Inferior parietal cortex (tissue), 1 donor: ENCODE measurements around the gene TYW1B.
"Not testable (repeated sequence)": the region's sequence is repeated elsewhere in the genome, so short reads cannot be mapped to it uniquely, and the experiment has no call there.

Experiments
- DNase-seq: peaks from one replicate; pipeline ENCODE4 v3.0.0-alpha.2; 2016; ENCODE audit errors: extremely low spot score

The TYW1B gene

DNA sequence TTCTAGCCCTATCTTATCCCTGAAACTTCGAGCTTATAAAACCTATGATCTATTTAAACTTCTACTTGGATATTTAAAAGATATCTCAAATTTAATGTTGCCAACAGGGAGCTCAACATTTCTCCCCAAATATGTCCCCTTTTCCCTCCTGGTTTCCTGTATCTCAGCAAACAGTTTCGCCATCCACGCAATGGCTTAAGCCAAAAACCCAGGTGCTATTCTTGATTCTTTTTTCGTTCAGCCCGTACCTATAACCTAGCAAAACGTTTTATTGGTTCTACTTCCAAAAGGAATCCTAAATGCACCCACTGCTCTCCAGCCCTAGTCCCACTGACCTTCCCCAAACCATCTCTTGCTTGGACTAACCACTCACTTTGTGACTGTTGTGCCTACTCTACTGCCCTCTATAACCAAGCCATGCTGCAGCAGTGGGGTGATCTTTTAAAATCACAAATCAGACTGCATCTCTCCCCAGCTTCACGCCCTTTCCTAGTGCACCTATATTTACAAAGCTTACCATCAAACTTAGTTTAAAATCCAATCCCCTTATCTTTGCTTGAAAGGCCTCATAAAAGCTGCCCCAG lies 201.5 kb downstream of the TYW1B start:
- not testable (repeated sequence) for DNase-seq

DNA sequence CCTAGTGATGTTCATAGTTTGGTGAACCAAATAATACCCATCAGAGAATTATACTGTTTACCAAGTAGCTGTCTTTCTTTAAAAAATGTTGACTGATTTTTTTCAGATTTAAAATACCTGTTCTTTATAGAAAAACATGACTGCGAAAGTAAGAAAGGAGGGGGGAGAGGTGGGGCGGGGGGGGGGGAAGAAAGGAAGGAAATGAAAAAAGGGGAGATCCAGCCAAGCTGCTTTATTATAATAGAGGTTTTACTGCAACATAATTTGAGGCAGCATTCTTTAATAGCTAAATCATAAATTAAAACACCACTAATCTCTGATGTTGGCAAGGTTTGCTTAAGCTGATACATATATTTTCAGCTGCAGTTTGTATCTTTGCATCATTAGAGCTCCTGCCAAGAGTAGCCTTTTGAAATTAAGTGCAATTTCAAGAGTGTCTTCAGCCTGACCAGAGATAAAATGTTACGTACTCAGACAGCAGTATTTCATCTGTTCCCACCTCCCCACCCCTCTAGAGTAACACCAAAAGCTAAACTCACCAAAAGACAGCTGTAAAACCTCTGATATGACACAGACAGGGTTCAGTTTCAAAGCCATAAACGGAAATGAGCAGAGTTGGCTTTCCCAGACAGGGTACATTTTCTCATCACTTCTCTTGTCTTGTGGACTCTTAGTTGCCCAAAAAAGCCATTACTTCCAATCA lies 202.1 kb downstream of the TYW1B start:
- DNase-seq, result not testable (repeated sequence)

DNA sequence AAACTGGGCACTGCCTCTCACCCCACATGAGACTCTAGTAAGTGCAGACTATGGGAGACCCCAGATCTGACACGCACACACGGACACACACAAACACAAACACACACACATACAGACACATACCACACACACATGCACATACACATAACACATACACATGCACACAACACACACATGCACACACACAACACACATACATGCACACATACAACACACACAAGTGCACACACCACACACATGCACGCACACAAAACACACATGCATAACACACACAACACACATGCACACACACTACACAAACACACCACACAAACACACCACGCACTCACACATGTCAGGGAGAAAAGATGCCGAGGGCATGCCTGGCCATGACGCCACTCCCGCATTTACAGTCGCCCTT lies 205.5 kb downstream of the TYW1B start:
- DNase-seq, result no peak

DNA sequence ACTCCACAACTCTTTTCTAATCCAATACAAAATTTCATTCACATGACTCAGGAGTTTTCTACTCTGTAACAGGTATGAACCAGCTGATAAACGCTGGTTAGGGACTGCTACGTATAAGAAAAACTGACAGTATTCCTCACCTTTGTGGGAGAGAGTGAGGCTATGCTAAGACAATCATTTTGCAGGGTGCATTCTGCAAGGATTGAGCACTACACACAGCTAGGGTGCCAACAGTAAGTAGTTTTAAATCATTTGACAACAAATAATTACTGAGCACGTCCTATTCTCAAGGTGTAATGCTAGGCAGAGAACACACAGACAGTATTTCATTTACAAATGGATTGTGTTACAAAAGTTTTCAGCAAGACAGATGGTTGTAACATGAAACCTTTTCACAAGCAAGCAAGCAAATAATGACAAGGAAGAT lies 206.2 kb downstream of the TYW1B start:
- DNase-seq, result not testable (repeated sequence)

DNA sequence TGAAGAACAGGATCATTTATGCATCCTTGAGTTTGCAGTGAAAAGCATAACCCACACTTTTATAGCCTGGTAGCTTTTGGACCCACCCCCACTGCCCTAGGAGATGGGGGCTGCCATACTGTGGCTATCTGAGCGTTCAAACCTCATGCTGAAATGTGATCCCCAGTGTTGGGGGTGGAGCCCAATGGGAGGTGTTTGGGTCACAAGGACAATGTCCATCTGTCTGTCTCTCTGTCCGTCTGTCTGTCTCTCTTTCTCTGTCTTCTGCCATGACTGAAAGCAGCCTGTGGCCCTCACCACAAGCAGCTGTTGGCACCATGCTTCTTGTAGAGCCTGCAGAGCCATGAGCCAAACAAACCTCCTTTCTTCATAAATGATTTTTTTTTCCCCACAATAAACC lies 207.1 kb downstream of the TYW1B start:
- DNase-seq, result not testable (repeated sequence)

DNA sequence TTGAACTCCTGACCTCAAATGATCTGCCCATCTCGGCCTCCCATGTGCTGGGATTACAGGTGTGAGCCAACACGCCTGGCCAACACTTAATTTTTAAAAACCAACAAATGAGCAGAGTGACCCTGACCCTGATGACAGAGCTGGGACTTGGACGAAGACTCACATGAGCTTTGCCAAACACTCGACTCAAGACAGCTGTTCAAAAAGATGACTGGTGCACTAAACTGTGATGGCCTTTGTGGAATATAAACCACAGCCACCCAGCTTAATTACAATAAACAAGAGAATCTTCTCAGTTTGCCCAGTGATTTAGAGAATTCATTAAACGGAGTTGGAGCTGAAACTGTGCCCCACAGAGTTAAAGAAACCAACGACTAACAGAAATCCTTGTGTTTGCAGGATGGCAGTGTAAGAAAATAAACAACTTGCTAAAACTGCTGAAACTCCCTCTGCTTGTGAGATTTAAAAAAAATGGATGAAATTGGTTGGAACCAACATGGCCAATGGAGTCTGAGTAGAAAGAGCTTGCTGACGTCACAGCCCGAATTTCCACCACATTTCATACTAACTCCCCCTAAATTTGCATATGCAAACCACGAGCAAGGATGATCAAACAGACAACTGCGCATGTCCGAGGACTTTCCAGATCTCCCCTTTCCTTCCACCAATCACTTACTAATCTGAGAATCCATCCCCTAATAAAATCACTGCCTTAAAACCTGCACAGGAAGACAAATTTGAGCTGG lies 209.4 kb downstream of the TYW1B start:
- not testable (repeated sequence) for DNase-seq

DNA sequence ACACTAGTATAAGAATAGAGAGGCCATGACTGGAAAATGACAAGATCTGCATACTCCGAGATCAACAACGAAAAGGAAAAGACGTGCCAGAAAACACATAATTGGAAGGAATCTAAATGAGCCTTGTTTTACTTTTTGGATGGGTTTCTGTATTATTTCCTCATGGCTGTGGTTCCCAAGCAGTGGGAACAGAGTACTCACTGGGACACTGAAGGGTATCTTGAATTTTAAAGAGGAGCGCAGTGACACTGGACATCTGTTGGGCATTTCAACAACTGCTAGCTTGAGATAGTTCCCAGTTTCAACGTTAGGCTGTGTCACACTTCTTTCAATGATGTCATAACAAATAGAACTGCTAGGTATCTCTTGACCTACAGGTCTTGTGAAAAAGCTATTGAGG lies 218.2 kb downstream of the TYW1B start:
- not testable (repeated sequence) for DNase-seq

DNA sequence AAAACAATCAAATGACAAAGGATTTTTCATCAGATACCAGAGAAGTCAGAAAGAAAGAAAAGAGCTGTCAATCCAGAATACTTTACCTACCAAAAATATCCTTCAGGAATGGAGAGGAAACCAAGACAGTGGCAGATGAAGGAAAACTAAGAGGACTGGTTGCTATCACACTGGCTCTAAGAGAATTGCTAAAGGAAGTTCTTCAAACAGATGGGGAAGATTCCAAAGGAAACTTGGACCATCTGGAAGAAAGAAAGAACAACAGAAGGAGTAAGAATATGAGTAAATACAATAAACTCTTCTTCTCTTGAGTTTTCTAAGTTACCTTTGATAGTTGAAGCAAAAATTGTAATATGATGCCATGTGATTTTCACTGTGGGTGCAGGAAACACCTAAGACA lies 220.0 kb downstream of the TYW1B start:
- DNase-seq, result not testable (repeated sequence)

DNA sequence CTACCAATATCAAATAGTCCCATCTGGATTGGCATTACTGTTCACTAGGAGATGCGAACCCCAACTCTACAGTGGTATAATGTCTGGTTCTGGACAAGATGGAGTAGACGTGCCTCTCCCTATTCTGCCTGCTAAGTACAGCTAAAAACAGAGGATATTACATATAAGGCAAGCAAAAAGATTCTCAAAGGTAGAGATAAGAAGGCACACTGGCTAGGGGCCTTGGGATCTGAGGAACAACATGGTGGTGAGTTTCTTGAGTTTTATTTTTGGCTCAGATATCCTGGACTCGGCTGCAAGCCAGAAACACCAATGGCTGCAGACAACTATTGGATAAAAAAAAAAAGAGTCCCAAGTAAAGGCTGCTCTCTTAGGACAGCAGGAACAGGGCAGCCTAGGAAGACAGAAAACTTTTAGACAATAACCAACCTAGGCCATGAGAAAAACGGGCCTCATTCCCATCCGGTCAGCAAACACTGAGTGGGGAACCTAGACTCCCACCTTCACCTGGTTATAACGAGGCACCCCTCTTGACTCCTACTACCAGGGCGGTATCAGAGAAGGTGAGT lies 222.1 kb downstream of the TYW1B start:
- DNase-seq, result not testable (repeated sequence)

DNA sequence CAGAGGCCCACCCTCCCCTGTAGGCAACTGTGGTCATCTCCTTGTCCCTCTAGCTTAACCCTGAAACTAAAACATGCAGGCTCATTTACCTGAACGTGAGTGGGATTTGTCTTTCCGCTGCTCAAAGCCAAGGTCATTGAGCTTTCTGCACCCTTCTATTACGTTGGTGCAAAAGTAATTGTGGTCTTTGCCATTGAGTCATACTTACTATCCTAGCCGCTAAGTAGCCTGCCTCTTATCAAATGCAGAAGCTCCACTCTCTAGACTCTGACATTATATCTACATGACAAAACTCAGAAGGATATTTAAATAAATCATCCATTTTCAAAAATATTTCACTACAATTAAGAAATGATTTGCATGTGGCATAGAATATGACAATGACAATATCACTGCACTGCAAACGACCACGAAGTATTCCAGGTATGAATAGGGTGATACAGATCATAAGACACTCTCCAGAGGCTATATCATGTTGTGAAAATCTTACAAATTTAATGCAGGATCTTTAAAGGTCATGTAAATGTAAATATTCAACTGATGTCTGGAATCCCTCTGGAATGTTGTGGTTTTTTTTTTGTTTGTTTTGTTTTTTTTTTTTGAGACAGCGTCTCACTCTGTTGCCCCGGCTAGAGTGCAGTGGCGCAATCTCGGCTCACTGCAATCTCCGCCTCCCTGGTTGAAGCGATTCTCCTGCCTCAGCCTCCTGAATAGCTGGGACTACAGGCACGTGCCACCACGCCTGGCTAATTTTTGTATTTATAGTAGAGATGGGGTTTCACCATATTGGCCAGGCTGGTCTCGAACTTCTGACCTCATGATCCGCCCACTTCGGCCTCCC lies 223.0 kb downstream of the TYW1B start:
- DNase-seq, result not testable (repeated sequence)

DNA sequence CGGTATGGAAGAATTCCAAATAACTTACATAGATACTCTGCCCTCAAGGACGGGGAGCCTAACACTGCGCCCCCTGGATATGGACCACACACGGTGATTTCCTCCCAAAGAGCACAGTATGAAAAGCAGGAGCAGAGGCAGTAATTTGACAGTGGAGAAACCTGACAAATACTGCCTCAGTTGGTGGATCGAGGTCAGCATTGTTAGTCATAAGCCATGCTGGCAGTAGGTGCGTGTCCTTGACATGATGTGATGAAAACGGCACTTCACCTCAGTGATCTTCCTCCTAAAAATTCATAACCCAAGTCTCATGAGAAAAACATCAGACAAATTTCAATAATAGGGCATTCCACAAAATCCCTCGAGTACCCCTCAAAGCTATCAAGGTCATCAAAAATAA lies 224.5 kb downstream of the TYW1B start:
- DNase-seq, result not testable (repeated sequence)

DNA sequence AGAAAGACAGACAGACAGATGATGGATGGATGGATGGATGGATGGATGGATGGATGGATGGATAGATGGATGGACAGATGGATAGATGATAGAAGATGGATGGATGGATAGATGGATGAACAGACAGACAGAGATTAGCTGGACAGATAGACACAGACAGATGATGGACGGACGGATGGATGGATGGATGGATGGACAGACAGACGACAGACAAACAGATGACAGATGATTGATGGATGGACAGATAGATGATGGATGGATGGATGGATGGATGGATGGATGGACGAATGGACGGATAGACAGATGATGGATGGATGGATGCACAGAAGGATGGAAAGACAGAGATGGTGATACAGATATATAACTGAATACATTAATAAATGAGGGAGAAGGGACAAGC lies 224.9 kb downstream of the TYW1B start:
- DNase-seq, result no peak

DNA sequence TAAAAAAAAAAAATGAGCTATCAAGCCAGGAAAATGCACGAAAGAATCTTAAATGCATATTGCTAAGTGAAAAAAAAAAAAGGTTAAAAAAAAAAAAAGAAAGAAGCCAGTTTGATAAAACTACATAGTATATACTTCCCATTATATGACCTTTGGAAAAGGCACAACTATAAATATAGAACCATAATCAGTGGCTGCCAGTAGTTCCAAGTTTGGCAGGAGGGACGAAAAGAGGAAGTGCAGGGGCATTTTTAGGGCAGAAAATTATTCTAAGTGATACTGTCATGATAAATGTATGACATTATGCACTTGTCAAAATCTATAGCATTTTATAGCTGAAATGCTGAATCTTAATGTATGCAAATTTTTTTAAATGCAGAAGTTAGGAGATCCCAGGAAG lies 226.3 kb downstream of the TYW1B start:
- DNase-seq, result not testable (repeated sequence)

DNA sequence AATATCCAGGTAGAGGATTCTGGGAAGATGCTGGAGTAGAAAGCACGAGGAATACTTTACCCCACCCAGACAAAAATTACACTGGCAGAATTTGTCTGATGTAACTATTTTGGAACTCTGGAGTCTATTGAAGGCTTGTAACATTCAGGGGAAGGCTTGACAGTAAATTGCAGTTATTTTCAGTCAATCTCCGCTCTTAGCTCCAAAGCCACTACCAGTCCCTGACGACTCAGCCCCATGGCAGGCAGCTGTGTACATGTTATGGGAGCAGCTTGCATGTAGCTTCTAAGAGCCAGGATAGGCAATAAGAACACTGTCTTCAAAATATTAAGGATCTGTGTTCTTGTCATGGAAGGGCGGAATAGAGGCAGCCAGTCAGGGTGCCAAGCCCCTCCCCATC lies 238.0 kb downstream of the TYW1B start:
- not testable (repeated sequence) for DNase-seq

DNA sequence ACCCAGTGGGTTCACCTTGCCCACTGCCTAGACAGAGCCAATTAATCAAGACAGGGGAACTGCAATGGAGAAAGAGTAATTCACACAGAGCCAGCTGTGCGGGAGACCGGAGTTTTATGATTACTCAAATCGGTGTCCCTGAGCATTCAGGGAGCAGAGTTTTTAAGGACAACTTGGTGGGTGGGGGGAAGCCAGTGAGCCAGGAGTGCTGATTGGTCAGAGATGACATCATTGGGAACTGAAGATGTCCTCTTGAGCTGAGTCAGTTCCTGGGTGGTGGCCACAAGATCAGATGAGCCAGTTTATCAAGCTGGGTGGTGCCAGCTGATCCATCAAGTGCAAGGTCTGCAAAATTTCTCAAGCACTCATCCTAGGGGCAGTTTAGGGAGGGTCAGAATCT lies 240.7 kb downstream of the TYW1B start:
- not testable (repeated sequence) for DNase-seq

DNA sequence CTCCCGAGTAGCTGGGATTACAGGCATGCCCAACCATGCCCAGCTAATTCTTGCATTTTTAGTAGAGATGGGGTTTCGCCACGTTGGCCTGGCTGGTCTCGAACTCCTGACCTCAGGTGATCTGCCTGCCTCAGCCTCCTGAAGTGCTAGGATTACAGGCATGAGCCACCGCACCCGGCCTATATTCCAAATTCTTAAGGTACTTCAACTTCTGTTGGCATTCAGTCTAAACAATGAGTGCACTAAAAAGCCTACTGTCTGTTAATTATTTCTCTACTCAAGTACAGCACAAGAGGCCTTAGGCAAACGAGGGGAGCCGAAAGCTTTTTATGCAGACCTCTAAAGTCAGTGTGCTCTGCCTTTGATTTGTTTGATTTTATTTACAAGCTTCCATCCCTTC lies 243.4 kb downstream of the TYW1B start:
- not testable (repeated sequence) for DNase-seq

DNA sequence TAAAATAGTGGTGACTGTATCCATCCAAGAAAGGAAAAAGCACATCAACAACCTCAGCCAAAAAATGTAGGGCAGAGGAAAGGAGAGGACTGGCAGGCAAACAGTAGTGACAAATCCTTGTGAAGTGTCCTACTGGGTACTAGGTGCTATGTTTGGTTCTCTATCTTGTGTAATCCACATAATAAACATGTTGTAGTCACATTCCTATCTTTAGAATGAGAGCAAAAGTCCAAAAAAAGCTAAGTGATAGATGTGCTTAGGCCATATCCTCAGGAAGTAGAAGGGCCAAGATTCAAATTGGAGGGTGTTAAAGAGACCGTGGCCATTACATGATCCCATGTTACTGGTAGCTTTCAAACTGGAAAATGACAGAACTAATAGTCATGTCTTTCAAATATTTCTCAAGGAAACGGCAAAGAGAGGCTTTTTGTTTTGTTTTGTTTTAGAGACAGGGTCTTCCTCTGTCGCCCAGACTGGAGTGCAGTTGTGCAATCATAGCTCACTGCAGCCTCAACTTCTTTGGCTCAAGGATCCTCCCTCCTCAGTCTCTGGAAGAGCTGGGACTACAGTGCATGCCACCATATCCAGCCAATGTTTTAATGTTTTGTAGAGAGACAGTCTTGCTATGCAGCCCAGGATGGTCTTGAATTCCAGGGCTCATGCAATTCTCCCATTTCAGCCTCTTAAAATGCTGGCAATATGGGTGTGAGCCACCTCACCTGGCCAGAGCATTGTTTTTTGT lies 244.2 kb downstream of the TYW1B start:
- peak; percentile 16 for DNase-seq

DNA sequence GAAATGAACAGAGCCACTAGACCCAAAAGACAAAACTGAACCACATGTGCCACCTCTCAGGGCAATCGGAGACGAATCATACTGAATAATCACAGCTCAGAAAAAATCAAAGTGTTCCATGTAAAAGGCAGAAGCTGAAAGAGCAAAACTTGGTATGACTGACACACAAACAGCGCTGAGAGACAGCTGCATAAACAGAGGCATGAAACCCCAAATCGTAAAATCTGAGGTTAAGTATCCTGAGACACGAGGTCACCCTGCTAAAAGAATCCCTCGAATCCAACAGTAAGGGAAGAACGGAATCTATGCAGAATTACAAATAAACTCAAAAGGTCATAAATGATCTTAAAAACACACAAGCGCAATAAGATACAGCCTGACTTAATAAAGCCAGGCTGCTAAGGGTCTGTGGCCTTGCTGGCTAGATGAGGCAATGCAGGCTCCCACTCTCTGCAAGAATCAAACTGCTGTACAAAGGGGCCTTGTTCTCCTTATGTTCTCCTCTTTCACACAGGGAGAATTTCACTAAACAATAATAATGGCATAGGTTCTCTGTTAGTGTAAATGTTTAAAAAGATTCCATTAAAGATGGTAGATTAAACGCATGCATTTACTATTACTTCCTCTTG lies 247.7 kb downstream of the TYW1B start:
- not testable (repeated sequence) for DNase-seq

DNA sequence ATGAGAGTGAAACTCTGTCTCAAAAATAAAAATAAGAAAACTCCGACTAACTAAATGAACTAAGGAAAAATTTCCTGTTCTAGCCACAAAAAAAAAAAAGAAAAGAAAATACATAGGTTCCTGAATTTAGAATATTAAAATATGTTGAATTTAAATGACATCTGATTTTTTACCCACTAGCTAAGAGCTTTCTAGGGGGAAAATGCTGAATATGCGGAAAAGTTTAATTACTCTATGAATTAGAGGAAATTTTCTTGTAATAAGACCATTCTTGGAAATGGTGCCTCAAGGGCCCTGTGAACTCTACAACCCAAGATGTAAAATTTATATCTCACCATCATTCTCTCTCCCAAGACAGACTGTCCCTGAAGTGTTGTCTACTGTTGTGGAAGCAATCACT lies 250.9 kb downstream of the TYW1B start:
- DNase-seq, result no peak

DNA sequence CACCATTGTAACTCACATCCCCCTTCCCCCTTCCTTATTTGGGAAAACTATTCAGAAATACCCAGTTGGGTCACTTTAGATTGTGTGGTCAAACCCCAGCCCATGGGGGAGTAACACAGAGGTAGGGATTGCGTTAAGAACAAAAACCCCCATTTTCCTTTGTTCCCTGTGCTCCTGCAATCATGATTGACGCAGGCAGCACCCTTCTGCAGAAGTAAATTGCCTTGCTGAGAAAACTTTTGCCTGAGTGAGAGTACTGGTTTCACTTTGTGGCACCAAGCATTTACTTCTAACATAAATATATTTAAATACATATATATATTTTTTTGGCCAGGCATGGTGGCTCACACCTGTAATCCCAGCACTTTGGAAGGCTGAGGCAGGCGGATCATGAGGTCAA lies 266.0 kb downstream of the TYW1B start:
- DNase-seq, result not testable (repeated sequence)
